OCI-LY3 (cell line): ENCODE measurements around the gene RAB40A.

Source experiments
- CTCF ChIP-seq: fragments of 200-600, 300-600 bp; sonication (generic); IDR thresholded peaks from 2 replicates; pipeline ENCODE4 v1.5.1; 2014; ENCODE audit warnings: antibody characterized with exemption, low read length, low read depth
- EZH2phosphoT487 ChIP-seq: fragments of 200-600 bp; shearing (Covaris generic); IDR thresholded peaks from 2 replicates; pipeline ENCODE4 v1.6.1; 2018; ENCODE audit warnings: antibody characterized with exemption, mixed run types, low read depth

- TF ChIP-seq CTCF (peak; percentile 78), EZH2phosphoT487 (no peak)
Observed at GRCh38 chrX:103533511-103534216, 14.4 kb upstream of the RAB40A start.
